ENCODE data around the gene RPS15A.
"Not testable (repeated sequence)": the region's sequence is repeated elsewhere in the genome, so short reads cannot be mapped to it uniquely, and the experiment has no call there.

RPS15A gene

GRCh38 chr16:18740027-18740426, 50.1 kb downstream of the RPS15A start:
- DNase-seq, result not testable (repeated sequence)

- DNase-seq, result not testable (repeated sequence)
These were observed 51.4 kb downstream of the RPS15A start for GRCh38 chr16:18738768-18739167.

- DNase-seq, result not testable (repeated sequence)
These were observed 55.9 kb downstream of the RPS15A start for GRCh38 chr16:18734279-18734678.

All from SW 1271 (cell line).